ENCODE results near the gene ALG14. TPM values are rescaled to one million over a fixed set of nuclear protein-coding genes. Genes with fewer than 3 reads are reported as not detected.
"Not testable (repeated sequence)": the region's sequence is repeated elsewhere in the genome, so short reads cannot be mapped to it uniquely, and the experiment has no call there.

Gene ALG14
- polyA plus RNA-seq, 1 of the 3 experiments (the other 2 are of a cell fraction): 2.5 TPM

- Histone ChIP-seq H3K27me3 (ENCODE audit: insufficient read depth) (no peaks in the 10 kb centered on the region), H3K79me2 (ENCODE audit: insufficient read depth) (no peaks in the 10 kb centered on the region), H4K20me1 (ENCODE audit: insufficient read depth) (no peaks in the 10 kb centered on the region), H3K9ac (no peak overlapping the region), H3K4me3 (ENCODE audit: low read depth in 2 of 2, low read length in 1 of 2) (no peak overlapping the region), H3K9me2 (no peaks in the 10 kb centered on the region), H3K4me2 (no peak overlapping the region), H3K36me3 (replicated peaks in 1 of 2; ENCODE audit: control insufficient read depth in 1 of 2, insufficient read depth in 2 of 2, low read length in 1 of 2) (no peaks in the 10 kb centered on the region), H3K9me3 (no peaks in the 10 kb centered on the region; the same call in 1 of the 2 replicates), H3K27ac (ENCODE audit: low read depth in 2 of 2, low read length in 1 of 2) (no peak overlapping the region), H3F3A (replicated peaks; ENCODE audit: insufficient read depth) (no peaks in the 10 kb centered on the region), H3K4me1 (ENCODE audit: control insufficient read depth in 1 of 2, insufficient read depth in 2 of 2, low read depth in 1 of 2, low read length in 1 of 2) (no peaks in the 10 kb centered on the region), H2AFZ (ENCODE audit: low read depth) (no peak overlapping the region)
- ChIA-PET POLR2A (no interaction called here), CTCF (interaction anchor here (0.7 kb wide), 1 partner anchor 94 kb away, joined by 4 read pairs; no protein-coding TSS in a partner anchor)
- TF ChIP-seq CHD2 (IDR thresholded peaks at IDR 0.05; ENCODE audit: low read length, partially characterized antibody) (no peak), RCOR1 (IDR thresholded peaks at IDR 0.05; ENCODE audit: low read length) (no peak), RFX5 (IDR thresholded peaks at IDR 0.05; ENCODE audit: low read length) (no peak), TEAD4 (IDR thresholded peaks at IDR 0.05; ENCODE audit: borderline replicate concordance, insufficient read depth) (no peak), REST (IDR thresholded peaks at IDR 0.05; ENCODE audit: low read depth, low read length) (no peak), YY1 (IDR thresholded peaks at IDR 0.05; ENCODE audit: low read depth) (no peak), MAX (IDR thresholded peaks at IDR 0.05; ENCODE audit: low read depth) (no peak), POLR2AphosphoS5 (IDR thresholded peaks at IDR 0.05; ENCODE audit: low read depth, low read length) (no peak), CTCF (IDR thresholded peaks at IDR 0.05) (no peak), TAF1 (IDR thresholded peaks at IDR 0.05; ENCODE audit: borderline replicate concordance, low read depth, low read length) (no peak), USF2 (IDR thresholded peaks at IDR 0.05; ENCODE audit: borderline replicate concordance, low read depth, low read length) (no peak), USF1 (IDR thresholded peaks at IDR 0.05; ENCODE audit: borderline replicate concordance, low read depth) (no peak), RAD21 (IDR thresholded peaks at IDR 0.05; ENCODE audit: low read length) (no peak), JUND (IDR thresholded peaks at IDR 0.05) (no peak), EZH2phosphoT487 (IDR thresholded peaks at IDR 0.05; ENCODE audit: borderline replicate concordance, low read depth) (no peak), IRF3 (IDR thresholded peaks at IDR 0.05; ENCODE audit: low read depth, low read length) (no peak), TCF12 (IDR thresholded peaks at IDR 0.05) (no peak), EP300 (IDR thresholded peaks at IDR 0.05; ENCODE audit: borderline replicate concordance in 1 of 2, low read depth in 1 of 2, low read length in 1 of 2) (no peak)
- DNase-seq: no peak
- 53% methylated on average over 1 of the region's 1 CpG for WGBS (ENCODE audit: low lambda C conversion rate)
Measured at GRCh38 chr1:95093296-95093695, 20.5 kb upstream of the ALG14 start.

GRCh38 chr1:95092891-95093290 lies 20.1 kb upstream of the ALG14 start:
- H3K27ac ChIP-seq (ENCODE audit: low read depth in 2 of 2, low read length in 1 of 2); H3K9me2 ChIP-seq; DNase-seq; H3K9ac ChIP-seq; H3K4me3 ChIP-seq (ENCODE audit: low read depth in 2 of 2, low read length in 1 of 2); POLR2A ChIA-PET; H4K20me1 ChIP-seq (ENCODE audit: insufficient read depth); H3K9me3 ChIP-seq; H3K27me3 ChIP-seq (ENCODE audit: insufficient read depth); H3K4me2 ChIP-seq; H3K4me1 ChIP-seq (ENCODE audit: control insufficient read depth in 1 of 2, insufficient read depth in 2 of 2, low read depth in 1 of 2, low read length in 1 of 2); H3K36me3 ChIP-seq (replicated peaks in 1 of 2; ENCODE audit: control insufficient read depth in 1 of 2, insufficient read depth in 2 of 2, low read length in 1 of 2); H2AFZ ChIP-seq (ENCODE audit: low read depth); H3F3A ChIP-seq (replicated peaks; ENCODE audit: insufficient read depth); H3K79me2 ChIP-seq (ENCODE audit: insufficient read depth): not testable (repeated sequence)
- CTCF ChIA-PET: interaction anchor here (0.7 kb wide), 1 partner anchor 95 kb away, joined by 4 read pairs; no protein-coding TSS in a partner anchor

All from SK-N-SH (cell line).